Heart right ventricle (tissue), 16 donors: ENCODE data around the gene BIRC6. TPM values are rescaled to one million over a fixed set of nuclear protein-coding genes. Genes with fewer than 3 reads are reported as not detected.

Source experiments
- ATAC-seq, 8 donors: fragments of 200-7000 bp; cut with Tn5 transposase; one replicate each; pipeline ENCODE4 v1.9.1; 2020; ENCODE audit warnings: mild to moderate bottlenecking in 8 of 8, moderate library complexity in 8 of 8, moderate number of reproducible peaks in 1 of 8
- DNase-seq, 2 donors: peaks; one replicate each; pipeline ENCODE4 v3.0.0-alpha.2; 2020
- H3K27ac ChIP-seq, 10 donors: fragments of 200-600 bp; sonication (generic) in 2 of 10; one replicate each; pipeline versions ENCODE4 v1.5.0 to v1.8.0; 2020 to 2022; ENCODE audit warnings: mild to moderate bottlenecking in 3 of 10
- H3K27me3 ChIP-seq, 7 donors: fragments of 200-600 bp; one replicate each; pipeline ENCODE4 v1.8.0; 2021 to 2022; ENCODE audit warnings: mild to moderate bottlenecking in 2 of 7
- H3K36me3 ChIP-seq, 9 donors: fragments of 200-600 bp; sonication (generic) in 1 of 9; one replicate each; pipeline versions ENCODE4 v1.5.0 to v1.8.0; 2020 to 2022; ENCODE audit warnings: mild to moderate bottlenecking in 2 of 9
- H3K4me1 ChIP-seq, 9 donors: fragments of 200-600 bp; sonication (generic) in 1 of 9; one replicate each; pipeline versions ENCODE4 v1.5.0 to v1.8.0; 2020 to 2022; ENCODE audit warnings: mild to moderate bottlenecking in 4 of 9
- H3K4me3 ChIP-seq, 10 donors: fragments of 200-600 bp; sonication (generic) in 2 of 10; one replicate each; pipeline versions ENCODE4 v1.5.0 to v1.8.0; 2020 to 2022; ENCODE audit warnings: mild to moderate bottlenecking in 7 of 10, moderate library complexity in 2 of 10
- H3K9me3 ChIP-seq, 11 donors: fragments of 200-600 bp in 10 of 11; sonication (generic) in 2 of 11; one replicate each; pipeline versions ENCODE4 v1.5.0 to v1.8.0; 2013 to 2022; ENCODE audit warnings: mild to moderate bottlenecking in 2 of 11, control low read depth in 1 of 11, moderate library complexity in 1 of 11
- CTCF ChIP-seq, 9 donors: fragments of 200-600 bp; sonication (generic) in 2 of 9; IDR thresholded peaks; one replicate each; pipeline versions ENCODE4 v1.5.0 to v1.8.0; 2021 to 2022; ENCODE audit warnings: antibody characterized with exemption in 9 of 9, mild to moderate bottlenecking in 5 of 9, moderate library complexity in 1 of 9
- WGBS, 2 donors: extraction: QIAGEN DNeasy Blood & Tissue Kit; methylation state at CpG; one replicate each; pipeline ENCODE4 v1.1.7; 2013; ENCODE audit warnings: inconsistent platforms in 1 of 2; 5-methylcytosine and 5-hydroxymethylcytosine counted together
- intact Hi-C, 10 donors: fragments of 100-400 bp; cut with DNase I; formaldehyde crosslinking; loops; one replicate each; pipeline versions ENCODE4 v1.11.1 to v1.14.2; 2022
- polyA plus RNA-seq, 2 donors: library from polyadenylated mRNA; stranded (reverse); fragments of 200-250 nt; gene quantifications; one replicate each; pipeline ENCODE4 v1.2.3, GENCODE V29; 2013
- total RNA-seq, 10 donors: library from RNA; stranded (reverse); fragmentation: NEBNext Ultra II Directional in 3 of 10; extraction: Animal tissue kit (Norgen Biotek cat#: 25700) in 3 of 10; gene quantifications; one replicate each; pipeline versions ENCODE4 v1.2.1 to v1.2.4, GENCODE V29; 2021 to 2023
- donor health status: Arrhythmogenic right ventricular cardiomyopathy.
- donor health status: ischemic (EF 13 %, LVEDD 7.1; RV severe dilation, severe dysfunction).
- donor health status: healthy with polysubstance abuse.
- donor health status: DM: no; HTN: yes; CAD: no.
- donor health status: DM: no; HTN: no; CAD: no.
- donor health status: ischemic (EF 25% LVEDD 6.9; RV normal size, moderate dysfunction).
- donor health status: ischemic (EF 25% LVEDD 5.7; RV mildly dilated, moderate dysfunction).
- donor health status: healthy.
- donor health status: DM: yes; HTN: yes; CAD: no.
- donor health status: Ischemic cardiomyopathy.
- donor health status: ischemic (EF 35%, LVEDD 5.7; RV mildly dilated, moderate dysfunction).
- donor health status: nonischemic (EF 11% LVEDD 7.7; RV severe dilation, severe dysfunction).
- donor health status: DM: yes; HTN: yes; CAD: no.
- donor health status: PGD.
- donor health status: ischemic (EF 29% LVEDD 5.4; RV normal size, mild dysfunction).
- donor health status: nonischemic (EF 23%, LVEDD 6.1; RV moderate dilation, normal function).

The BIRC6 gene
- total and polyA plus RNA-seq, 12 donors = 12.8 to 64.0 (median 47.6) TPM

- no peak for ATAC-seq
- H3K36me3 ChIP-seq = peaks cover 0 to 65% (median 11%) of the 10 kb centered on the region in 9 donors
- intact Hi-C loops = no loop called here
Observed at GRCh38 chr2:32594573-32594972, 237.8 kb downstream of the BIRC6 start.

GRCh38 chr2:32611366-32611765, 254.5 kb downstream of the BIRC6 start:
- intact Hi-C loops = no loop called here
- peaks cover 0 to 10% (median 0%) of the 10 kb centered on the region in 9 donors for H3K4me1 ChIP-seq
- ATAC-seq (no peak), DNase-seq (no peak)
- no peaks in the 10 kb centered on the region for H3K27me3 ChIP-seq
- no peaks in the 10 kb centered on the region for H3K9me3 ChIP-seq
- peaks cover 0 to 100% (median 47%) of the 10 kb centered on the region in 9 donors for H3K36me3 ChIP-seq
- WGBS, 2 donors = 90 to 91% methylated on average over 2 of the region's 2 CpGs
- no peak overlapping the region for H3K27ac ChIP-seq
- no peak for TF ChIP-seq CTCF (IDR thresholded peaks at IDR 0.05)
- H3K4me3 ChIP-seq = no peak overlapping the region

More at GRCh38 chr2:32594573-32594972, 237.8 kb downstream of the BIRC6 start:
- DNase-seq = no peak
- TF ChIP-seq CTCF (IDR thresholded peaks at IDR 0.05) = no peak
- 95% methylated on average over 3 of the region's 3 CpGs for WGBS, 2 donors
- Histone ChIP-seq H3K9me3 (no peaks in the 10 kb centered on the region), H3K4me1 (peaks cover 0 to 14% (median 0%) of the 10 kb centered on the region in 9 donors), H3K4me3 (no peak overlapping the region), H3K27me3 (no peaks in the 10 kb centered on the region), H3K27ac (no peak overlapping the region)

GRCh38 chr2:32611771-32612170, 254.9 kb downstream of the BIRC6 start:
- DNase-seq (no peak), ATAC-seq (no peak)
- H3K9me3 ChIP-seq = no peaks in the 10 kb centered on the region
- 92 to 96% methylated on average over 1 of the region's 1 CpG for WGBS, 2 donors
- no peak overlapping the region for H3K27ac ChIP-seq
- intact Hi-C loops = no loop called here
- no peak for TF ChIP-seq CTCF (IDR thresholded peaks at IDR 0.05)
- peaks cover 0 to 100% (median 47%) of the 10 kb centered on the region in 9 donors for H3K36me3 ChIP-seq
- H3K4me3 ChIP-seq = no peak overlapping the region
- H3K27me3 ChIP-seq = no peaks in the 10 kb centered on the region
- peaks cover 0 to 10% (median 0%) of the 10 kb centered on the region in 9 donors for H3K4me1 ChIP-seq

- no peak for TF ChIP-seq CTCF (IDR thresholded peaks at IDR 0.05)
- H3K27me3 ChIP-seq = no peaks in the 10 kb centered on the region
- H3K9me3 ChIP-seq = no peaks in the 10 kb centered on the region
- no peak overlapping the region for H3K4me3 ChIP-seq
- peaks cover 0 to 10% (median 0%) of the 10 kb centered on the region in 9 donors for H3K4me1 ChIP-seq
- DNase-seq = no peak
- WGBS, 2 donors = 93% methylated on average over 1 of the region's 1 CpG
- H3K27ac ChIP-seq = no peak overlapping the region
- H3K36me3 ChIP-seq = peaks cover 0 to 100% (median 35%) of the 10 kb centered on the region in 9 donors
- intact Hi-C loops = no loop called here
- ATAC-seq = no peak
Observed at GRCh38 chr2:32614084-32614483, 257.3 kb downstream of the BIRC6 start.
